ENCODE data around the gene CRYL1.

DNA sequence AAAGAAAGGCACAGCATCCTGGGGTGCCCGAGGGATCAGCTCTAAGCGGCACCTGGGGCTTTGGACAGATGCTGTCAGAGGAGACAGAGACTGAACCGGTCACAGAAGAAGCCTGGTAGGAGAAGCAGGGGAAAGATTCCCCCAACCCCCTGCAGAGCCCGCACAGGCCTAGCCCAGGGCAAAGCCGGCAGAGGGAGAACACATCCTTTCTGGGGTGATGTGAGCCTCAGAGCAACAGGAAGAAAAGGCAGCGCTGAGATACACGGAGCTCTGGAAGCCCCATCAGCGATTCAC lies 101.2 kb downstream of the CRYL1 start:
- TF ChIP-seq, protein P1, sequence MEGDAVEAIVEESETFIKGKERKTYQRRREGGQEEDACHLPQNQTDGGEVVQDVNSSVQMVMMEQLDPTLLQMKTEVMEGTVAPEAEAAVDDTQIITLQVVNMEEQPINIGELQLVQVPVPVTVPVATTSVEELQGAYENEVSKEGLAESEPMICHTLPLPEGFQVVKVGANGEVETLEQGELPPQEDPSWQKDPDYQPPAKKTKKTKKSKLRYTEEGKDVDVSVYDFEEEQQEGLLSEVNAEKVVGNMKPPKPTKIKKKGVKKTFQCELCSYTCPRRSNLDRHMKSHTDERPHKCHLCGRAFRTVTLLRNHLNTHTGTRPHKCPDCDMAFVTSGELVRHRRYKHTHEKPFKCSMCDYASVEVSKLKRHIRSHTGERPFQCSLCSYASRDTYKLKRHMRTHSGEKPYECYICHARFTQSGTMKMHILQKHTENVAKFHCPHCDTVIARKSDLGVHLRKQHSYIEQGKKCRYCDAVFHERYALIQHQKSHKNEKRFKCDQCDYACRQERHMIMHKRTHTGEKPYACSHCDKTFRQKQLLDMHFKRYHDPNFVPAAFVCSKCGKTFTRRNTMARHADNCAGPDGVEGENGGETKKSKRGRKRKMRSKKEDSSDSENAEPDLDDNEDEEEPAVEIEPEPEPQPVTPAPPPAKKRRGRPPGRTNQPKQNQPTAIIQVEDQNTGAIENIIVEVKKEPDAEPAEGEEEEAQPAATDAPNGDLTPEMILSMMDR (IDR thresholded peaks at IDR 0.05): no peak
- no peak for TF ChIP-seq POLR2AphosphoS5 (IDR thresholded peaks at IDR 0.05; ENCODE audit: low read depth, low read length)

Measured in Panc1 (cell line).